ENCODE results near the gene COL5A1. TPM values are rescaled to one million over a fixed set of nuclear protein-coding genes. Genes with fewer than 3 reads are reported as not detected.

Gene COL5A1
- total RNA-seq, 1 donor from 2014 or later, result 91.0 TPM

DNA sequence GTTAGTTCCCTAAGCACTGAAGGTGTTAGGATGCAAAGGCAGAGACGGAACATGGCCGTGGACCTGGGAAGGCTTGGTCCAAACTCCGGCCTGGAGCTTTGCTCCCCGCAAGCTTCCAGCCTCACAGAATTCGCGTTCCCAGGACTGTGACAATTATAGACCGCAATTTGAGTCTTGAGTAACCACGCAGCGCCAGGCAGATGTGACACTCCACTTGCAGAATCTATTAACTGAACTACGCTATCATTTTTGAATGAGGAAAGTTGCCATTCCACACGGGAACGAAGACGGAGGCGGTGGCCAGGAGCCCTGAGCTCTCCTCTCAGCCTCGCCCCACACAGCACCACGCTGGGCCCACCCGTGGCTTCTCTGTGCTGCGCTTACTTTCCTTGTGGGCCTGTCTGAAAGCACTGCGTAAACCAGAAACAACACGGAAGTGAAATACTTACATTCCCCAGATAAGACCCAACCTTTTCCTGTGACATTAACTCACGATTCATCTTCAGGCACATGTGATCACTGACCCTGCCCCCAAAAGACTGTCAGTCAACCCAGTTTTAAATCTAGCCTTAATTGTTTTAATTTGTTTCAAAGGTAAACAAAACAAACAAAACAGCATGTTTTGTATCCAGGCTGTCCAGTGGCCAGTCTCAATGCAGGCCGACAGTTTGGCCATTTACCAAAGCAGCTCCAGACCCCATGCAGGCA is 16.1 kb upstream of the COL5A1 start:
- no peak for DNase-seq (ENCODE audit: low read depth)

- DNase-seq (ENCODE audit: low read depth), result no peak
These were observed 15.6 kb upstream of the COL5A1 start for GRCh38 chr9:134626069-134626423.

DNA sequence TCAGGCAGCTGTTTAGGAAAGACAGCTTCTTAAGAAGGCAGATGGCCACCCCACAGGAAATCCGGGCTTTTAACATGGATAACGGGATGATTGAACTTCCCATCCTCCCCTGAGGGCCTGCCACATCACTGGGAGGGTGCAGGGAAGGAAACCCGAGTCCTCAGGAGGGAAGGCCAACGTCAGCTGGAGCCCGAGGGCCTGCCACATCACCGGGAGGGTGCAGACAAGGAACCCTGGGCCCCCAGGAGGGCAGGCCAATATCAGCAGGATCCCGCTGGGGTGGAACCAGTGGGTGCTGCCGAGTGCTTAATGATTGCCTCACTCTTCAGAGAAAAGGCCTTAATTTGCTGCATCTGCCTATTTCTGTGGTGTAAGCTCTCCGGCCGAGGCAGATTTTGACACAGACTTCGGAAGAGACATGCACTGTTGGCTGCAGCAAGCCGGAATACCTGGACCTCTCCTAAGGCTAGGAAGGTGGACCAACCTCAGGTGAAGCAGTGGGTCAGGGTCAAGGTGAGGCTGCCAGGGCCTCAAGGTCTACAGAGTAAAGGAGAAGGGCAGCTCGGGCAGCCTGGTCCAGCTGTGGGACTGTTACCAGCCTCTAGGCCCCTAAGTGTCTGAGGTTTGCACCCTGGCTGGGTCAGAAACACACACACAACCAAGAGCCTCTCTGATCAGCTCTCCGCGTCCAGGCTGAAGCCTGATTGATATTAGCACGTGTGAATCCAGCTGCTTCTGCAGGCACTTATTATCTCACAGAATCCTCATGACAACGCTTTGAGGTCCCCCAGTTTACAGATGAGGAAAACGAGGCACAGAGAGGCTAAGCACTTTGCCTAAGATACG is 14.8 kb upstream of the COL5A1 start:
- DNase-seq (ENCODE audit: low read depth), result peak; percentile 41

- no peak for DNase-seq (ENCODE audit: low read depth)
These were observed 13.9 kb upstream of the COL5A1 start for GRCh38 chr9:134627417-134628353.

GRCh38 chr9:134628354-134628736 is 13.3 kb upstream of the COL5A1 start:
- DNase-seq (ENCODE audit: low read depth), result no peak

- no peak for DNase-seq (ENCODE audit: low read depth)
These were observed 12.5 kb upstream of the COL5A1 start for GRCh38 chr9:134629061-134629585.

GRCh38 chr9:134629586-134630392 is 11.8 kb upstream of the COL5A1 start:
- no peak for DNase-seq (ENCODE audit: low read depth)

- DNase-seq (ENCODE audit: low read depth), result no peak
These were observed 11.2 kb upstream of the COL5A1 start for GRCh38 chr9:134630393-134630790.

DNA sequence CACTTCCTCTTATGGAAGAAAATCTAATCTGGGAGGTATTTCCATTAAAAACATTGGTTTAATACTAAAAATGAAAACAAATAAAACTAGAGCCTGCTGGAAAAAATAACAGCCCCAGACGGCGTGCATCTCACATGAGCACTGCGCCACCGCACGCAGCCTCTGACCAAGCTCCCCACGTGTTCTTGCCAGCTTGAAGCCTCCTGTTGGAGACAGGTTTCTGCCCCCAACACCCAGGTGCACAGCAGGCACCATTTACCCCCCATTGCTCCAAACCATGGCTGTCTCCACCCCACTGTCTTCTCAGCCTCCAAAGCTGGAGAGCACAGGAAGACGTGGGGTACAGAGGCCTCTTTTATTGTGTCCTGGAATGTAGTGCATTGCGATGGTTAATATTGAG is 10.7 kb upstream of the COL5A1 start:
- DNase-seq (ENCODE audit: low read depth), result no peak

GRCh38 chr9:134631881-134632280 is 9.7 kb upstream of the COL5A1 start:
- DNase-seq (ENCODE audit: low read depth), result no peak

DNA sequence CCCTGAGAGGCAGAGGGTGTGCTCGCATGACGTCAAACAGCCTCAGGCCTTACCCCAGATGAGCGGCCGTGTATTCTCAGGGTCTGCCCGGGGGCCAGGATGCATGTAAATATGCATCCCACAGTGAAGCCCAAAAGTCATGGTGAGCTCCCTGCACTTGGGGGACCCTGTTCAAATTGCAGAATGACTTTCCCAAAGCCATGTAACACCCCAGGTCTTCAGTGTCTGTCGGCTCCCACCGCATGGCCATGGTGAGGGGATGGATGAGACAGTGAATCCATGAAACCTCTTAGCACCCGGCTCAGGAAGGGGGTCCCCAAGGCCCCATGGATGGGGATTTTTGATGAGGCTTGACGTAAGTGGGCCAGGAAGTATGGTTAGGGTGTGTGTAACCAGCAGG is 9.3 kb upstream of the COL5A1 start:
- no peak for DNase-seq (ENCODE audit: low read depth)

DNA sequence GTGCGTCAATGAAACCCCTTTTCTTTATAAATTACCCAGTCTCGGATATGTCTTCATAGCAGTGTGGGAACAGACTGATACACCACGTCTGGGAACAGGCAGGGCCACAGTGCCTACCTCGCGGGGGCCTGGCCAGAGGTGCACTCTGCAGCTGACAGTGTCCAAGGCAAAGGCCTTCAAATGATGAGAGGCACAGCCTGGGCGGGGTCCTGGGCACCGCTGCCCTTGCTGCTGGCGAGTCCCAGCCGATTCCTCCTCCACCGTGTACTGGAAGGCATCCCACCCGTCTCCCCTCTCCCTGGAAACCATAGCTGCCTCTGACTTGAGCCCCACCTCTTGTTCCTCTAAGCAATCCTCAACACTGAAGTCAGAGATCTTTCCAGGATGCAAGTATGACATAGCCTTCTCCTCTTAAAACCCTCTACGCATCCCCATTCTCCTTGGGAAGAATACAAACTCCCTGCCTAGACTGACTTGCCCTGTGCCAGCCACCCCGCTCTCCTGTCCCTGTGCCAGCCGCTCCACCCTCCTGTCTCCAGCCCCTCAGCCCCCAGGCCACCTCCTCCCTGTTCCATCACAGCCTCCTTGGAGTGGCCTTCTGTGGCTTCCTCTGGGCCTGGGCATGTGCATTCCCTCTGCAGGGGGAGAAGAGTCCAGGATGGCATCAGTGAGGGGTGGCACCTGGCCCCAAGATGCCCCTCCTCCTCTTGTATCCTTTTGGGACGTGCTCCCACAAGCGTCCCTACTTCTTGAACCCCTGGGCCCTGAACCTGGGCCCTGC is 8.1 kb upstream of the COL5A1 start:
- no peak for DNase-seq (ENCODE audit: low read depth)

- DNase-seq (ENCODE audit: low read depth), result no peak
These were observed 7.4 kb upstream of the COL5A1 start for GRCh38 chr9:134634176-134634575.

GRCh38 chr9:134634667-134635230 is 6.9 kb upstream of the COL5A1 start:
- no peak for DNase-seq (ENCODE audit: low read depth)

GRCh38 chr9:134635351-134636148 is 6.1 kb upstream of the COL5A1 start:
- no peak for DNase-seq (ENCODE audit: low read depth)

DNA sequence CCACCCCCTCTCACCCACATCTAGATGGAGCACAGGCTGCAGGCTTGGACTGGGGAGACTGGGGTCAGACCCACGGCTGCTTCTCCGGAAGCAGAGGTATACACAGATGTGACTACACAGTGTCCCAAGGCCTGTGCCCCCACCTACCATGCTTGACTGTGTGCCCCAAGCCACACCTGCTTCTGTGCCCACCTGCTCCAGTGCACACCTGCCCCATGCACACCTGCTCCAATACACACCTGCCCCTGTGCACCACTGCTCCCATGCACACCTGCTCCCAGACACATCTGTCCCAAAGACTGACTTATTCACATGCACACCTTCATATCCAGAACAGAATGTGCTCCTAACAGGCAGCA is 5.5 kb upstream of the COL5A1 start:
- DNase-seq (ENCODE audit: low read depth), result no peak

- DNase-seq (ENCODE audit: low read depth), result no peak
These were observed 4.4 kb upstream of the COL5A1 start for GRCh38 chr9:134637241-134637640.

- DNase-seq (ENCODE audit: low read depth), result no peak
These were observed 3.7 kb upstream of the COL5A1 start for GRCh38 chr9:134637696-134638501.

All from myocyte (in vitro differentiated cells).